Stomach smooth muscle (tissue), 2 donors: ENCODE results near the gene FOXN1.

Source experiments
- H3K27ac ChIP-seq: one replicate; pipeline ENCODE4 v1.7.0; 2013; ENCODE audit warnings: mild to moderate bottlenecking, low read length, inconsistent platforms
- H3K27me3 ChIP-seq, 2 donors: one replicate each; pipeline ENCODE4 v1.7.0; 2013; ENCODE audit warnings: low read length in 2 of 2; ENCODE audit not compliant: insufficient read depth in 2 of 2, control insufficient read depth in 1 of 2
- H3K36me3 ChIP-seq, 2 donors: one replicate each; pipeline ENCODE4 v1.7.0; 2013; ENCODE audit warnings: low read length in 2 of 2; ENCODE audit not compliant: control insufficient read depth in 2 of 2, insufficient read depth in 2 of 2
- H3K4me1 ChIP-seq: one replicate; pipeline ENCODE4 v1.7.0; 2013; ENCODE audit warnings: low read length; ENCODE audit not compliant: control insufficient read depth, insufficient read depth
- H3K4me3 ChIP-seq, 2 donors: one replicate each; pipeline ENCODE4 v1.7.0; 2013; ENCODE audit warnings: low read length in 2 of 2
- H3K9ac ChIP-seq, 2 donors: one replicate each; pipeline ENCODE4 v1.7.0; 2013; ENCODE audit warnings: low read length in 2 of 2, mild to moderate bottlenecking in 1 of 2
- H3K9me3 ChIP-seq, 2 donors: one replicate each; pipeline ENCODE4 v1.7.0; 2013; ENCODE audit warnings: low read length in 2 of 2; ENCODE audit not compliant: control insufficient read depth in 2 of 2
- donor health status: healthy.
- donor health status: Pancreatic carcinoma.

FOXN1 gene

GRCh38 chr17:28478712-28479615 is 27.2 kb upstream of the FOXN1 start:
- Histone ChIP-seq H3K9me3 (no peaks in the 10 kb centered on the region), H3K9ac (no peak overlapping the region), H3K4me3 (no peak overlapping the region), H3K4me1 (no peaks in the 10 kb centered on the region), H3K36me3 (no peaks in the 10 kb centered on the region), H3K27ac (no peak overlapping the region), H3K27me3 (peaks cover 0 to 3% of the 10 kb centered on the region in 2 donors)

GRCh38 chr17:28480278-28480677 is 25.9 kb upstream of the FOXN1 start:
- Histone ChIP-seq H3K27me3 (peaks cover 0 to 3% of the 10 kb centered on the region in 2 donors), H3K4me1 (no peaks in the 10 kb centered on the region), H3K27ac (no peak overlapping the region), H3K9ac (no peak overlapping the region), H3K9me3 (no peaks in the 10 kb centered on the region), H3K36me3 (no peaks in the 10 kb centered on the region), H3K4me3 (no peak overlapping the region)

GRCh38 chr17:28480799-28481571 is 25.2 kb upstream of the FOXN1 start:
- no peak overlapping the region for H3K27ac ChIP-seq
- no peaks in the 10 kb centered on the region for H3K4me1 ChIP-seq
- H3K9me3 ChIP-seq = no peaks in the 10 kb centered on the region
- H3K27me3 ChIP-seq = peaks cover 0 to 4% of the 10 kb centered on the region in 2 donors
- H3K4me3 ChIP-seq = no peak overlapping the region
- no peak overlapping the region for H3K9ac ChIP-seq
- no peaks in the 10 kb centered on the region for H3K36me3 ChIP-seq

GRCh38 chr17:28482551-28483199 is 23.5 kb upstream of the FOXN1 start:
- H3K4me1 ChIP-seq = no peaks in the 10 kb centered on the region
- no peak overlapping the region for H3K27ac ChIP-seq
- H3K4me3 ChIP-seq = no peak overlapping the region
- no peaks in the 10 kb centered on the region for H3K9me3 ChIP-seq
- no peak overlapping the region for H3K9ac ChIP-seq
- peaks cover 0 to 4% of the 10 kb centered on the region in 2 donors for H3K27me3 ChIP-seq
- H3K36me3 ChIP-seq = no peaks in the 10 kb centered on the region

- Histone ChIP-seq H3K36me3 (no peaks in the 10 kb centered on the region), H3K4me3 (no peak overlapping the region), H3K9ac (no peak overlapping the region), H3K4me1 (no peaks in the 10 kb centered on the region), H3K27ac (no peak overlapping the region), H3K27me3 (peaks cover 0 to 4% of the 10 kb centered on the region in 2 donors), H3K9me3 (no peaks in the 10 kb centered on the region)
These were observed 21.9 kb upstream of the FOXN1 start for GRCh38 chr17:28484296-28484695.

- Histone ChIP-seq H3K27me3 (peaks cover 0 to 4% of the 10 kb centered on the region in 2 donors), H3K9me3 (no peaks in the 10 kb centered on the region), H3K36me3 (no peaks in the 10 kb centered on the region), H3K4me1 (no peaks in the 10 kb centered on the region), H3K4me3 (no peak overlapping the region), H3K27ac (no peak overlapping the region), H3K9ac (no peak overlapping the region)
These were observed 21.1 kb upstream of the FOXN1 start for GRCh38 chr17:28485049-28485448.

- Histone ChIP-seq H3K4me3 (no peak overlapping the region), H3K9ac (no peak overlapping the region), H3K36me3 (no peaks in the 10 kb centered on the region), H3K9me3 (no peaks in the 10 kb centered on the region), H3K27ac (no peak overlapping the region), H3K4me1 (no peaks in the 10 kb centered on the region), H3K27me3 (peaks cover 0 to 7% of the 10 kb centered on the region in 2 donors)
These were observed 18.1 kb upstream of the FOXN1 start for GRCh38 chr17:28487881-28488532.

- Histone ChIP-seq H3K36me3 (no peaks in the 10 kb centered on the region), H3K27me3 (peaks cover 0 to 9% of the 10 kb centered on the region in 2 donors), H3K27ac (no peak overlapping the region), H3K4me3 (no peak overlapping the region), H3K4me1 (no peaks in the 10 kb centered on the region), H3K9me3 (no peaks in the 10 kb centered on the region), H3K9ac (no peak overlapping the region)
These were observed 17.4 kb upstream of the FOXN1 start for GRCh38 chr17:28488533-28489276.

- Histone ChIP-seq H3K36me3 (no peaks in the 10 kb centered on the region), H3K27ac (no peak overlapping the region), H3K4me1 (no peaks in the 10 kb centered on the region), H3K9me3 (no peaks in the 10 kb centered on the region), H3K4me3 (no peak overlapping the region), H3K27me3 (peaks cover 10 to 20% of the 10 kb centered on the region in 2 donors), H3K9ac (no peak overlapping the region)
These were observed 14.9 kb upstream of the FOXN1 start for GRCh38 chr17:28491286-28491685.

- no peak overlapping the region for H3K4me3 ChIP-seq
- H3K4me1 ChIP-seq = no peaks in the 10 kb centered on the region
- no peaks in the 10 kb centered on the region for H3K36me3 ChIP-seq
- H3K9me3 ChIP-seq = no peaks in the 10 kb centered on the region
- H3K27me3 ChIP-seq = peaks cover 13 to 20% of the 10 kb centered on the region in 2 donors
- H3K9ac ChIP-seq = no peak overlapping the region
- H3K27ac ChIP-seq = no peak overlapping the region
These were observed 14.3 kb upstream of the FOXN1 start for GRCh38 chr17:28491860-28492259.
